Breast epithelium (tissue), 4 donors: ENCODE measurements around the gene NFIC. TPM values are rescaled to one million over a fixed set of nuclear protein-coding genes. Genes with fewer than 3 reads are reported as not detected.
"Not testable (repeated sequence)": the region's sequence is repeated elsewhere in the genome, so short reads cannot be mapped to it uniquely, and the experiment has no call there.

Source experiments
- DNase-seq, 2 donors: peaks; one replicate each; pipeline ENCODE4 v3.0.0-alpha.2; 2019; ENCODE audit warnings: low spot score in 2 of 2
- H3K27ac ChIP-seq, 2 donors: fragments of 200-600 bp; sonication (generic) in 1 of 2; one replicate each; pipeline ENCODE4 v1.5.1; 2016 to 2019; ENCODE audit warnings: mild to moderate bottlenecking in 1 of 2
- H3K27me3 ChIP-seq, 2 donors: fragments of 200-600 bp; sonication (generic) in 1 of 2; one replicate each; pipeline versions ENCODE4 v1.5.1 to v1.6.0; 2017 to 2019; ENCODE audit warnings: control low read depth in 1 of 2, mild to moderate bottlenecking in 1 of 2
- H3K36me3 ChIP-seq: fragments of 200-600 bp; one replicate; pipeline ENCODE4 v1.5.1; 2019
- H3K4me1 ChIP-seq, 2 donors: fragments of 200-600 bp; sonication (generic); one replicate each; pipeline ENCODE4 v1.5.1; 2016 to 2019; ENCODE audit warnings: control low read depth in 1 of 2
- H3K4me3 ChIP-seq, 3 donors: fragments of 200-600 bp; sonication (generic); 1 replicate in 2 of 3; 2 replicates in 1 of 3; pipeline ENCODE4 v1.5.1; 2016 to 2019; ENCODE audit warnings: mild to moderate bottlenecking in 3 of 3, moderate library complexity in 2 of 3
- H3K9me3 ChIP-seq, 2 donors: fragments of 200-600 bp; sonication (generic) in 1 of 2; one replicate each; pipeline ENCODE4 v1.5.1; 2016 to 2019; ENCODE audit warnings: control low read depth in 1 of 2
- CTCF ChIP-seq, 3 donors: fragments of 450-650 bp; IDR thresholded peaks; one replicate each; pipeline ENCODE4 v1.5.1; 2016 to 2017; ENCODE audit warnings: antibody characterized with exemption in 3 of 3, mild to moderate bottlenecking in 3 of 3, moderate library complexity in 3 of 3
- POLR2A ChIP-seq: fragments of 450-650 bp; IDR thresholded peaks from one replicate; pipeline ENCODE4 v1.6.1; 2016; ENCODE audit warnings: antibody characterized with exemption, mild to moderate bottlenecking, moderate library complexity
- POLR2AphosphoS5 ChIP-seq, 3 donors: sonication (generic); formaldehyde crosslinking; IDR thresholded peaks; one replicate each; pipeline ENCODE4 v1.6.1; 2017; ENCODE audit warnings: antibody characterized with exemption in 3 of 3
- intact Hi-C: fragments of 100-400 bp; cut with DNase I; formaldehyde crosslinking; loops from one replicate; pipeline ENCODE4 v1.15.1; 2023; ENCODE audit warnings: low total_unique reads
- total RNA-seq, 3 donors: library from RNA; depleted of rRNA; stranded (reverse); fragments of >200 nt; gene quantifications; one replicate each; pipeline ENCODE4 v1.1.0, GENCODE V29; 2016

Gene NFIC
- total RNA-seq, 3 donors from 2014 or later = 48.9 to 97.8 (median 73.1) TPM

GRCh38 chr19:3506384-3507340, 140.3 kb downstream of the NFIC start:
- H3K27ac ChIP-seq = peak overlapping the region; percentile 95 to 98
- peak in 1 of 2 donors; percentile 43 for DNase-seq
- no peaks in the 10 kb centered on the region for H3K27me3 ChIP-seq
- no peaks in the 10 kb centered on the region for H3K36me3 ChIP-seq
- H3K9me3 ChIP-seq = no peaks in the 10 kb centered on the region
- intact Hi-C loops = no loop called here
- peaks cover 0 to 9% of the 10 kb centered on the region in 2 donors for H3K4me1 ChIP-seq
- peak overlapping the region; percentile 86 to 100 (median 91) for H3K4me3 ChIP-seq
- TF ChIP-seq POLR2AphosphoS5 (IDR thresholded peaks at IDR 0.05) (no peak), POLR2A (no peak), CTCF (IDR thresholded peaks at IDR 0.05) (no peak)

- Histone ChIP-seq H3K27me3 (no peaks in the 10 kb centered on the region), H3K9me3 (no peaks in the 10 kb centered on the region), H3K27ac (peak overlapping the region; percentile 95 to 98), H3K36me3 (no peaks in the 10 kb centered on the region), H3K4me1 (peaks cover 0 to 9% of the 10 kb centered on the region in 2 donors), H3K4me3 (peak overlapping the region; percentile 86 to 100 (median 91))
- DNase-seq = peak in 1 of 2 donors; percentile 51
- intact Hi-C loops = no loop called here
- TF ChIP-seq POLR2A (no peak), POLR2AphosphoS5 (IDR thresholded peaks at IDR 0.05) (no peak), CTCF (IDR thresholded peaks at IDR 0.05) (no peak)
Observed at GRCh38 chr19:3507371-3508120, 141.2 kb downstream of the NFIC start.

- Histone ChIP-seq H3K27ac (peak overlapping the region in 1 of 2 donors; percentile 25), H3K4me3 (peak overlapping the region in 1 of 3 donors; percentile 100)
- H3K9me3 ChIP-seq, H3K4me1 ChIP-seq, intact Hi-C loops, H3K36me3 ChIP-seq, H3K27me3 ChIP-seq, DNase-seq: not testable (repeated sequence)
Observed at GRCh38 chr19:3508121-3508661, 141.8 kb downstream of the NFIC start.

- DNase-seq = no peak
- Histone ChIP-seq H3K4me3 (no peak overlapping the region), H3K36me3 (no peaks in the 10 kb centered on the region), H3K4me1 (peaks cover 0 to 9% of the 10 kb centered on the region in 2 donors), H3K9me3 (no peaks in the 10 kb centered on the region), H3K27me3 (no peaks in the 10 kb centered on the region), H3K27ac (peak overlapping the region in 1 of 2 donors; percentile 25)
- TF ChIP-seq POLR2AphosphoS5 (IDR thresholded peaks at IDR 0.05) (no peak), POLR2A (no peak), CTCF (IDR thresholded peaks at IDR 0.05) (no peak)
- intact Hi-C loops = no loop called here
Observed at GRCh38 chr19:3508771-3509535, 142.6 kb downstream of the NFIC start.

- DNase-seq = no peak
Observed at GRCh38 chr19:3509566-3509989, 143.2 kb downstream of the NFIC start.

More at GRCh38 chr19:3509566-3509989, 143.2 kb downstream of the NFIC start:
- Histone ChIP-seq H3K27ac (no peak overlapping the region), H3K4me1 (peaks cover 0 to 9% of the 10 kb centered on the region in 2 donors), H3K27me3 (no peaks in the 10 kb centered on the region), H3K4me3 (no peak overlapping the region), H3K9me3 (no peaks in the 10 kb centered on the region), H3K36me3 (no peaks in the 10 kb centered on the region)
- TF ChIP-seq CTCF (IDR thresholded peaks at IDR 0.05) (no peak), POLR2AphosphoS5 (IDR thresholded peaks at IDR 0.05) (no peak), POLR2A (no peak)
- intact Hi-C loops = no loop called here
